ENCODE results near the gene TGFB1I1.
"Not testable (repeated sequence)": the region's sequence is repeated elsewhere in the genome, so short reads cannot be mapped to it uniquely, and the experiment has no call there.

The TGFB1I1 gene

GRCh38 chr16:31479751-31480150, 7.8 kb downstream of the TGFB1I1 start:
- TF ChIP-seq CTCF (conservative IDR thresholded peaks at IDR 0.05) (no peak), ZFX (IDR thresholded peaks at IDR 0.05) (no peak)
- no peak overlapping the region for H3K27ac ChIP-seq

GRCh38 chr16:31480851-31481536, 9.0 kb downstream of the TGFB1I1 start:
- no peak overlapping the region for H3K27ac ChIP-seq
- TF ChIP-seq CTCF (conservative IDR thresholded peaks at IDR 0.05) (no peak), ZFX (IDR thresholded peaks at IDR 0.05) (no peak)

- no peak within 1 kb of the TSS for H3K27ac ChIP-seq
- TF ChIP-seq CTCF (conservative IDR thresholded peaks at IDR 0.05) = no peak
- TF ChIP-seq ZFX (IDR thresholded peaks at IDR 0.05) = no peak
Observed at GRCh38 chr16:31483081-31483480, 11.1 kb downstream of the TGFB1I1 start, which contains the start of gene SLC5A2. SLC5A2 (plus strand) TSS chr16:31483123; CDS start chr16:31483137, 14 bp downstream.

GRCh38 chr16:31484048-31484447, 12.1 kb downstream of the TGFB1I1 start:
- H3K27ac ChIP-seq = not testable (repeated sequence)

- TF ChIP-seq ZFX (IDR thresholded peaks at IDR 0.05) = no peak
- H3K27ac ChIP-seq = no peak overlapping the region
Observed at GRCh38 chr16:31484491-31485171, 12.7 kb downstream of the TGFB1I1 start.

GRCh38 chr16:31485571-31485970, 13.6 kb downstream of the TGFB1I1 start:
- no peak for TF ChIP-seq ZFX (IDR thresholded peaks at IDR 0.05)
- TF ChIP-seq CTCF (conservative IDR thresholded peaks at IDR 0.05) = no peak
- no peak overlapping the region for H3K27ac ChIP-seq

GRCh38 chr16:31486045-31486444, 14.1 kb downstream of the TGFB1I1 start:
- H3K27ac ChIP-seq = no peak overlapping the region
- TF ChIP-seq CTCF (conservative IDR thresholded peaks at IDR 0.05) (no peak), ZFX (IDR thresholded peaks at IDR 0.05) (no peak)

- H3K27ac ChIP-seq = peak overlapping the region; percentile 10; the same call in 1 of the 2 replicates
- TF ChIP-seq CTCF (conservative IDR thresholded peaks at IDR 0.05) = no peak
- no peak for TF ChIP-seq ZFX (IDR thresholded peaks at IDR 0.05)
Observed at GRCh38 chr16:31487071-31487719, 15.2 kb downstream of the TGFB1I1 start.

All from C4-2B (cell line).